K562 (cell line): ENCODE results near the gene SH3BGRL2. TPM values are rescaled to one million over a fixed set of nuclear protein-coding genes. Genes with fewer than 3 reads are reported as not detected.
A peak's percentile ranks its signal among the peaks of the same experiment; 100 is the strongest.

Experiments used
- ARID2 ChIP-seq: fragments of 450-650 bp; IDR thresholded peaks from 2 replicates; pipeline ENCODE4 v1.6.1; 2017; ENCODE audit warnings: antibody characterized with exemption, mild to moderate bottlenecking
- BHLHE40 ChIP-seq: IDR thresholded peaks from 2 replicates; pipeline ENCODE4 v1.6.1; 2011; ENCODE audit warnings: low read length, improper control_type of control experiment
- EP400 ChIP-seq: fragments of 450-650 bp; IDR thresholded peaks from 2 replicates; pipeline ENCODE4 v1.6.1; 2017; ENCODE audit warnings: antibody characterized with exemption, mild to moderate bottlenecking, moderate library complexity
- ESRRB ChIP-seq: fragments of 250-450 bp; sonication (Bioruptor Pico); IDR thresholded peaks from 2 replicates; pipeline ENCODE4 v1.5.0; 2020; ENCODE audit warnings: mild to moderate bottlenecking, moderate library complexity, borderline replicate concordance
- FIP1L1 ChIP-seq: fragments of 200-400 bp; formaldehyde crosslinking; IDR thresholded peaks from 2 replicates; pipeline ENCODE4 v1.6.1; 2018; ENCODE audit warnings: mild to moderate bottlenecking, low read depth, low read length; ENCODE audit not compliant: poor library complexity, severe bottlenecking
- FOXK1 ChIP-seq: sonication (generic); formaldehyde crosslinking; IDR thresholded peaks from 2 replicates; pipeline ENCODE4 v1.8.0; 2022; ENCODE audit warnings: missing genetic modification reagents, mild to moderate bottlenecking, borderline replicate concordance
- HDAC2 ChIP-seq: fragments of 450-650 bp; IDR thresholded peaks from 2 replicates; pipeline ENCODE4 v1.6.1; 2016; ENCODE audit warnings: mild to moderate bottlenecking
- JUND ChIP-seq, 2 experiments: IDR thresholded peaks; 2 replicates in 1 of 2; 3 replicates in 1 of 2; pipeline ENCODE4 v1.6.1; 2011; ENCODE audit warnings: borderline replicate concordance in 2 of 2, low read depth in 2 of 2, low read length in 2 of 2, improper control_type of control experiment in 1 of 2, missing biosample characterization in 1 of 2, missing genetic modification characterization in 1 of 2, missing genetic modification reagents in 1 of 2
- L3MBTL2 ChIP-seq: fragments of 450-650 bp; IDR thresholded peaks from 2 replicates; pipeline ENCODE4 v1.6.1; 2016; ENCODE audit warnings: mild to moderate bottlenecking, moderate library complexity
- NCOA2 ChIP-seq, 2 experiments: fragments of 450-650 bp; IDR thresholded peaks; 2 replicates each; pipeline ENCODE4 v1.6.1; 2018; ENCODE audit warnings: mild to moderate bottlenecking in 2 of 2, moderate library complexity in 1 of 2; ENCODE audit not compliant: partially characterized antibody in 2 of 2
- NFIC ChIP-seq: fragments of 450-650 bp; IDR thresholded peaks from 2 replicates; pipeline ENCODE4 v1.6.1; 2017; ENCODE audit warnings: mild to moderate bottlenecking, inconsistent platforms
- PHF8 ChIP-seq: fragments of 200-600 bp; sonication (generic); IDR thresholded peaks from 2 replicates; pipeline ENCODE4 v1.6.1; 2012; ENCODE audit warnings: mixed run types, mild to moderate bottlenecking, inconsistent platforms, low read length, moderate library complexity, borderline replicate concordance
- POLR2B ChIP-seq: fragments of 450-650 bp; IDR thresholded peaks from 2 replicates; pipeline ENCODE4 v1.6.1; 2018; ENCODE audit warnings: low read depth; ENCODE audit not compliant: partially characterized antibody
- PTRF ChIP-seq: fragments of 450-650 bp; IDR thresholded peaks from 2 replicates; pipeline ENCODE4 v1.6.1; 2016; ENCODE audit warnings: mild to moderate bottlenecking, missing genetic modification characterization, missing compliant biosample characterization
- SIX5 ChIP-seq, 2 experiments: IDR thresholded peaks; 2 replicates each; pipeline ENCODE4 v1.6.1; 2011; ENCODE audit warnings: low read length in 2 of 2, borderline replicate concordance in 1 of 2, low read depth in 1 of 2, mild to moderate bottlenecking in 1 of 2, moderate library complexity in 1 of 2; ENCODE audit not compliant: insufficient read depth in 1 of 2
- SMAD4 ChIP-seq: fragments of 250-450 bp; sonication (Bioruptor Pico); conservative IDR thresholded peaks from 2 replicates; pipeline ENCODE4 v1.8.0; 2021; ENCODE audit warnings: inconsistent platforms, mild to moderate bottlenecking, moderate library complexity
- TCF3 ChIP-seq: sonication (generic); formaldehyde crosslinking; IDR thresholded peaks from 2 replicates; pipeline ENCODE4 v1.4.0; 2020; ENCODE audit warnings: mild to moderate bottlenecking, missing genetic modification reagents
- TCF7 ChIP-seq: sonication (generic); IDR thresholded peaks from 2 replicates; pipeline ENCODE4 v1.6.1; 2016; ENCODE audit warnings: antibody characterized with exemption, borderline replicate concordance
- ZBTB7A ChIP-seq: IDR thresholded peaks from 2 replicates; pipeline ENCODE4 v1.6.1; 2011; ENCODE audit warnings: low read depth, mild to moderate bottlenecking, low read length, moderate library complexity, borderline replicate concordance; ENCODE audit not compliant: control insufficient read depth
- ZNF41 ChIP-seq: fragments of 250-450 bp; sonication (Bioruptor Pico); conservative IDR thresholded peaks from 2 replicates; pipeline ENCODE4 v1.4.0; 2020; ENCODE audit warnings: mild to moderate bottlenecking
- ZNF561 ChIP-seq: fragments of 450-650 bp; formaldehyde crosslinking; conservative IDR thresholded peaks from 2 replicates; pipeline ENCODE4 v1.4.0; 2020; ENCODE audit warnings: mild to moderate bottlenecking, moderate library complexity
- ZSCAN29 ChIP-seq: fragments of 450-650 bp; IDR thresholded peaks from 2 replicates; pipeline ENCODE4 v1.6.1; 2017
- ZZZ3 ChIP-seq: fragments of 450-650 bp; IDR thresholded peaks from 2 replicates; pipeline ENCODE4 v1.6.1; 2016; ENCODE audit warnings: antibody characterized with exemption, mild to moderate bottlenecking, moderate library complexity
- polyA plus RNA-seq, 8 experiments: library from polyadenylated mRNA; depleted of rRNA in 4 of 8; stranded (reverse) in 5 of 8; unstranded in 3 of 8; fragments of >200 nt; fragmentation: Nextera tagmentation in 2 of 8; fragmentation: Illumina TruSeq in 1 of 8; extraction: Ambion mirVana in 2 of 8; extraction: Trizol in 1 of 8; gene quantifications; 2 replicates each; pipeline versions ENCODE4 v1.2.1 to v1.2.3, GENCODE V29; 2011 to 2014; ENCODE audit warnings: inconsistent platforms in 1 of 8, missing spikeins in 1 of 8
- total RNA-seq, 7 experiments: library from RNA; depleted of rRNA in 6 of 7; stranded (reverse); fragments of >200 nt in 6 of 7; fragmentation: Illumina TruSeq in 2 of 7; extraction: Trizol in 2 of 7; gene quantifications; 2 replicates each; pipeline versions ENCODE4 v1.2.1 to v1.2.3, GENCODE V29; 2011 to 2021; ENCODE audit warnings: low replicate concordance in 1 of 7
- TF ChIP-seq, protein P1 (sequence below): sonication (generic); formaldehyde crosslinking; IDR thresholded peaks from 2 replicates; pipeline ENCODE4 v1.8.1; 2022; ENCODE audit warnings: missing genetic modification reagents
- TF ChIP-seq, protein P2 (sequence below): sonication (generic); formaldehyde crosslinking; IDR thresholded peaks from 2 replicates; pipeline ENCODE4 v1.9.0; 2022; ENCODE audit warnings: mild to moderate bottlenecking, missing genetic modification reagents
- TF ChIP-seq, protein P3 (sequence below): fragments of 450-650 bp; formaldehyde crosslinking; IDR thresholded peaks from 2 replicates; pipeline ENCODE4 v1.4.0; 2022; ENCODE audit warnings: missing genetic modification characterization

The SH3BGRL2 gene
- total and polyA plus RNA-seq, 9 of the 15 experiments (the other 6 are each of a cell fraction or from before 2014, with no cell fraction given), result 4.4 to 12.1 (median 7.3) TPM

DNA sequence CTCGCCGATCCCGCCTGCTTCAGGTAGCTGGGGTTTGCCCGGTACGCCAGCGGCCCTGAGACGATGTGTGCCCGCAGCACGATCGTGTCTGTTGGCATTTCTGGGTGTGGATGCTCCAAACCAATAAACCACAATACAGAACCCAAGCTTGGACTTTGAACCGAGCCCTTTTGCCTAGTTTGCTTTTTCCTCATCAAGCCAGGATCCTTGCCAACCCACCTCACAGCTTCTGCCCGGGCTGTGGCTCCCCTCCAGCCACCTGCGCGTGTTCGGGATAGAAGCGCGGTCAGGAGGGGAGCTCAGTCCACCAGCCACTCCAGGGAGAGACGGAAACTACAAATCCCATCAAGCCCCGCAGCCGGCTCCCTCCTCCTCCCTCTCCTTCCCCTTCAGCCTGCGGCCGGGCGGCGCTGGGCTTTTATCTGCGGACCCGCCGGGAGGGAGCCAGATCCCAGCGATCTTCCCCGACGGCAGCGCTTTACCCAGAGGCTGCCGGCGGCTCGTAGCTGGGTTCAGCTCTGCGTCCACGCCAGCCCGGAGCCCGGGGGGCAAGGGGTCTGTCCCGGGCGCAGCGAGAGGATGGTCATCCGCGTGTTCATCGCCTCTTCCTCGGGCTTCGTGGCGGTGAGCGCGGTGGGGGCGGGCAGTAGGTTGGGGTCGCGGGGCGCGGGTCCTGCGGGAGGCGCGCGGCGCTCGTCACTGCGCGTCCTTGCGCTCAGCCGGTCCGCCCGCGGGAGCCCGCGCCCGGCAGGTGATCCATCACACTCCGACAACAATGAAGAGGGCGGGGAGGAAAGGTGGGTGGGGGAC lies at the start of gene SH3BGRL2 (continued):
- TF ChIP-seq, protein P1, sequence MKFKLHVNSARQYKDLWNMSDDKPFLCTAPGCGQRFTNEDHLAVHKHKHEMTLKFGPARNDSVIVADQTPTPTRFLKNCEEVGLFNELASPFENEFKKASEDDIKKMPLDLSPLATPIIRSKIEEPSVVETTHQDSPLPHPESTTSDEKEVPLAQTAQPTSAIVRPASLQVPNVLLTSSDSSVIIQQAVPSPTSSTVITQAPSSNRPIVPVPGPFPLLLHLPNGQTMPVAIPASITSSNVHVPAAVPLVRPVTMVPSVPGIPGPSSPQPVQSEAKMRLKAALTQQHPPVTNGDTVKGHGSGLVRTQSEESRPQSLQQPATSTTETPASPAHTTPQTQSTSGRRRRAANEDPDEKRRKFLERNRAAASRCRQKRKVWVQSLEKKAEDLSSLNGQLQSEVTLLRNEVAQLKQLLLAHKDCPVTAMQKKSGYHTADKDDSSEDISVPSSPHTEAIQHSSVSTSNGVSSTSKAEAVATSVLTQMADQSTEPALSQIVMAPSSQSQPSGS (CRISPR knock-in tag), result no peak
- TF ChIP-seq ZNF41 (CRISPR knock-in tag), result no peak
- no peak for TF ChIP-seq EP400
- TF ChIP-seq JUND (IDR thresholded peaks at IDR 0.05; ENCODE audit: borderline replicate concordance, low read depth, low read length), result 0 out of 2 replicates have a peak, but pooled peaks have one; percentile 4
- TF ChIP-seq JUND (tag; IDR thresholded peaks at IDR 0.05; ENCODE audit: borderline replicate concordance, low read depth, low read length), result no peak; the same call in 2 of the 3 replicates
- TF ChIP-seq PTRF, result no peak
- TF ChIP-seq NFIC, result peak; percentile 86
- TF ChIP-seq, protein P2, sequence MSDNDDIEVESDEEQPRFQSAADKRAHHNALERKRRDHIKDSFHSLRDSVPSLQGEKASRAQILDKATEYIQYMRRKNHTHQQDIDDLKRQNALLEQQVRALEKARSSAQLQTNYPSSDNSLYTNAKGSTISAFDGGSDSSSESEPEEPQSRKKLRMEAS, result peak; percentile 63; the same call in 1 of the 2 replicates
- peak; percentile 46; the same call in 1 of the 2 replicates for TF ChIP-seq TCF7
- TF ChIP-seq ZNF561 (CRISPR knock-in tag), result no peak
- peak; percentile 60; the same call in 1 of the 2 replicates for TF ChIP-seq L3MBTL2
- no peak for TF ChIP-seq NCOA2 (IDR thresholded peaks at IDR 0.05; ENCODE audit: partially characterized antibody in 2 of 2)
- no peak for TF ChIP-seq HDAC2
- TF ChIP-seq, protein P3, sequence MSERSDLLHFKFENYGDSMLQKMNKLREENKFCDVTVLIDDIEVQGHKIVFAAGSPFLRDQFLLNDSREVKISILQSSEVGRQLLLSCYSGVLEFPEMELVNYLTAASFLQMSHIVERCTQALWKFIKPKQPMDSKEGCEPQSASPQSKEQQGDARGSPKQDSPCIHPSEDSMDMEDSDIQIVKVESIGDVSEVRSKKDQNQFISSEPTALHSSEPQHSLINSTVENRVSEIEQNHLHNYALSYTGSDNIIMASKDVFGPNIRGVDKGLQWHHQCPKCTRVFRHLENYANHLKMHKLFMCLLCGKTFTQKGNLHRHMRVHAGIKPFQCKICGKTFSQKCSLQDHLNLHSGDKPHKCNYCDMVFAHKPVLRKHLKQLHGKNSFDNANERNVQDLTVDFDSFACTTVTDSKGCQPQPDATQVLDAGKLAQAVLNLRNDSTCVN, result no peak
- TF ChIP-seq ESRRB (CRISPR knock-in tag), result no peak
- TF ChIP-seq FOXK1 (CRISPR knock-in tag), result no peak
- TF ChIP-seq PHF8, result peak; percentile 55; the same call in 1 of the 2 replicates
- no peak for TF ChIP-seq ZZZ3
- peak; percentile 38; the same call in 1 of the 2 replicates for TF ChIP-seq SMAD4 (CRISPR knock-in tag)
- TF ChIP-seq FIP1L1, result peak; percentile 39
- TF ChIP-seq POLR2B, result peak; percentile 40
- TF ChIP-seq ARID2, result no peak
- TF ChIP-seq TCF3 (CRISPR knock-in tag), result 0 out of 2 replicates have a peak, but pooled peaks have one; percentile 0
- TF ChIP-seq SIX5 (IDR thresholded peaks at IDR 0.05; ENCODE audit: borderline replicate concordance in 1 of 2, insufficient read depth in 1 of 2, low read depth in 1 of 2, low read length in 2 of 2), result peak; percentile 71; a peak in 3 of 4 replicates
- TF ChIP-seq ZBTB7A, result peak; percentile 80; the same call in 1 of the 2 replicates
- no peak for TF ChIP-seq BHLHE40
- no peak for TF ChIP-seq ZSCAN29
